Neural progenitor cell (in vitro differentiated cells): ENCODE data around the gene PRKCI.

Source experiments
- CTCF ChIP-seq: fragments of 200-600 bp; sonication (generic); IDR thresholded peaks from 2 replicates; pipeline ENCODE4 v1.5.1; 2017; ENCODE audit warnings: antibody characterized with exemption, mild to moderate bottlenecking
- EZH2 ChIP-seq: fragments of 200-600 bp; sonication (generic); IDR thresholded peaks from 2 replicates; pipeline ENCODE4 v1.6.1; 2017; ENCODE audit warnings: antibody characterized with exemption, mild to moderate bottlenecking, moderate library complexity
- EZH2phosphoT487 ChIP-seq: fragments of 200-600 bp; sonication (generic); IDR thresholded peaks from 2 replicates; pipeline ENCODE4 v1.6.1; 2017; ENCODE audit warnings: antibody characterized with exemption

- TF ChIP-seq CTCF (no peak), EZH2 (no peak), EZH2phosphoT487 (no peak)
Observed at GRCh38 chr3:170323331-170323730, 101.1 kb downstream of the PRKCI start.
